Measurements from ENCODE around the gene RPL32.
"Not testable (repeated sequence)": the region's sequence is repeated elsewhere in the genome, so short reads cannot be mapped to it uniquely, and the experiment has no call there.

RPL32 gene

DNA sequence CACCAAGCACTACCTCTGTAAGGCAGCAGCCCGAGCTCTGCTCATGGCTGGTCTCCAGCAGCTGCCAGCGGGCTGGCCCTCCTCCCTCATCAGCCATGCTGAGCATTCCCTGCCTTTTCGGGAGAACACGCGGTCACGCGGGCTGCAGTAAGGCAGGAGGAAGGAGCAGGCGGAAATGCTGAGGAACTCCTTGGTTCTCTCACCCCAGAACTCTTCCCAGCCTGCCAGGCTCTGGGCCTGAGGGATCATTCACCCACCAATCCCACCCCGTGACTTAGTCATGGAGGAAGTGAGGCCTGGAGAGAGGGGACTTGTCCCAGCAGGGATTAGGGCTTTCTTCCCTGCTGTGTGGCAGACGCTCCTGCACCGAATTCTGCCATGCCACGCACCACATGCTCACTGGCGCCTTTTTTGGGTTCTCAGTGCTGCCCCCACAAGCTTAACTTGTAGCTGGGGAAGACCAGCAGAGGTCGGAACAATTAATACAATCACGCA, 42.9 kb upstream of the RPL32 start:
- TF ChIP-seq, protein P1, sequence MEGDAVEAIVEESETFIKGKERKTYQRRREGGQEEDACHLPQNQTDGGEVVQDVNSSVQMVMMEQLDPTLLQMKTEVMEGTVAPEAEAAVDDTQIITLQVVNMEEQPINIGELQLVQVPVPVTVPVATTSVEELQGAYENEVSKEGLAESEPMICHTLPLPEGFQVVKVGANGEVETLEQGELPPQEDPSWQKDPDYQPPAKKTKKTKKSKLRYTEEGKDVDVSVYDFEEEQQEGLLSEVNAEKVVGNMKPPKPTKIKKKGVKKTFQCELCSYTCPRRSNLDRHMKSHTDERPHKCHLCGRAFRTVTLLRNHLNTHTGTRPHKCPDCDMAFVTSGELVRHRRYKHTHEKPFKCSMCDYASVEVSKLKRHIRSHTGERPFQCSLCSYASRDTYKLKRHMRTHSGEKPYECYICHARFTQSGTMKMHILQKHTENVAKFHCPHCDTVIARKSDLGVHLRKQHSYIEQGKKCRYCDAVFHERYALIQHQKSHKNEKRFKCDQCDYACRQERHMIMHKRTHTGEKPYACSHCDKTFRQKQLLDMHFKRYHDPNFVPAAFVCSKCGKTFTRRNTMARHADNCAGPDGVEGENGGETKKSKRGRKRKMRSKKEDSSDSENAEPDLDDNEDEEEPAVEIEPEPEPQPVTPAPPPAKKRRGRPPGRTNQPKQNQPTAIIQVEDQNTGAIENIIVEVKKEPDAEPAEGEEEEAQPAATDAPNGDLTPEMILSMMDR (conservative IDR thresholded peaks at IDR 0.05), result no peak
- no peak overlapping the region for H3K27ac ChIP-seq

DNA sequence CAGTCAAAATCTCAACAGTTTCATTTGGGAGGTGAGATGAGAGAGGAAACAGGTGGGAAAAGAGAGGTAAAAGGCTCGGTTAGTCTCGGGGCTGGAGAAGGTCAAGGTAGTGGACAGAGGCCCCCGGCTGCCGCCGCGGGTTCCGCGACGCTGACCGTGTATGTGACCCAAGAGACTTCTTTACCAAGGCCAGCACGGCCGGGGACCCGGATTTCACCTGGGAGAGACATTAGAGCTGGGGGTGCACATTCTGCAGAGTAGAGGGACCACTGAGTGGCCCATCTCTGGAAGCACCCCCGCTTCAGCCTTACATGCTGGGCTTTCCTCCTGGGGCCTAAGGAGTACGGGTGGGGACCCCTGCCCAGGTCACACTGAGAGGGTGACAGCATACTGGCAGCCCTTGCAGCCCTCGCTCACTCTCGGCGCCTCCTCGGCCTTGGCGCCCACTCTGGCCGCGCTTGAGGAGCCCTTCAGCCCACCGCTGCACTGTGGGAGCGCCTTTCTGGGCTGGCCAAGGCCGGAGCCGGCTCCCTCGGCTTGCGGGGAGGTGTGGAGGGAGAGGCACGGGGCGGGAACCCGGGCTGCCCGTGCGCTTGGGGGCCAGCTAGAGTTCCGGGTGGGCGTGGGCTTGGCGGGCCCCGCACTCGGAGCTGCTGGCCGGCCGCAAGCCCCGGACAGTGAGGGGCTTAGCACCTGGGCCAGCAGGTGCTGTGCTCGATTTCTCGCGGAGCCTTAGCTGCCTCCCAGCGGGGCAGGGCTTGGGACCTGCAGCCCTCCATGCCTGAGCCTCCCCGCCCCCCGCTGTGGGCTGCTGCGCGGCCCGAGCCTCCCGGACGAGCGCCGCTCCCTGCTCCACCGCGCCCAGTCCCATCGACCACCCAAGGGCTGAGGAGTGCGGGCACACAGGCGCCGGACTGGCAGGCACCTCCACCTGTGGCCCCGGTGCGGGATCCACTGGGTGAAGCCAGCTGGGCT, 41.3 kb upstream of the RPL32 start:
- H3K27ac ChIP-seq, result no peak overlapping the region

DNA sequence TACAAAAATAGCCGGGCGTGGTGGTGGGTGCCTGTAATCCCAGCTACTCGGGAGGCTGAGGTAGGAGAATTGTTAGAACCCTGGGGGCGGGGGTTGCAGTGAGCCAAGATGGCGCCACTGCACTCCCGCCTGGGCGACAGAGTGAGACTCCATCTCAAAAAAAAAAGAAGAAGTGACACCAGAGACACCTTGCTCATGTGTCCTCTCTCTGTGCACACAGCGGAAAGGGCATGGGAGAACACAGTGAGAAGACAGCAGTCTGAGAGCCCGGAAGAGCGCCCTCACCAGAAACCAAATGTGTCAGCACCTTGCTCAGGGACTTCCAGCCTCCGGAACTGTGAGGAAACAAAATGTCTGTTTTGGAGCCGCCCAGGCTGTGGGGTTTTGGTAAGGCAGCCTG, 40.5 kb upstream of the RPL32 start:
- H3K27ac ChIP-seq, result not testable (repeated sequence)

More for the DNA sequence above, 41.3 kb upstream of the RPL32 start:
- TF ChIP-seq, protein P1 (conservative IDR thresholded peaks at IDR 0.05), result no peak

DNA sequence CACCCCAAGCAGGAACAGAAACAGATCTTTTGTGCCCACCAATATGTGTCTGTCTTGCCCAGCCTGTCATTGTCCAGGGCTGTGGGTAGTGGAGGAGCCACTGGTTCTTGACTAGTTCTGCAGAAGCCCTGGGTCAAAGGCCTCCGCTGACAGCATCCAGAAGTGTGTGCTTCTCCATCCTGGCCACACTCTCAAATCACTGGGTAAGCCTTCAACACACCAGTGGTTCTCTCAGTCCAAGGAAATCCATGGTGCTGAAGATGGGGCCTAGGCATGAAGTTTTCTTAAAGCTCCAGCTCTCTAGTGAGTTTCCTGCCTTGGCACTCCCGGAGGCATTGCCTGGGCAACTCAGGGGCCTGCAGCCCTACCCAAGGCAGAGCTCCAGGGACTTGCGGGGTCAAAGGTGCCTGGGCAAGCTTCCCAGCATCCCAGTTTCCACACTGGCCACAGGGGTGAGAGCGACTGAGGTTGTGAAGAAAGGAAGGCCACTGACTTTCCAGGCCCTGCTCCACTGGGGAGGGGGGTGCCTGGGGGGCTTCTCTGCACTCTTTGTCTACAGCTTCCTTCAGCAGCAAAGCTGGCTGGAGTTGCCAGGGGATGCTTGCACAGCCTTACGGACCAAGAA, 37.9 kb upstream of the RPL32 start:
- TF ChIP-seq, protein P1 (conservative IDR thresholded peaks at IDR 0.05), result no peak
- H3K27ac ChIP-seq, result peak overlapping the region; percentile 66

DNA sequence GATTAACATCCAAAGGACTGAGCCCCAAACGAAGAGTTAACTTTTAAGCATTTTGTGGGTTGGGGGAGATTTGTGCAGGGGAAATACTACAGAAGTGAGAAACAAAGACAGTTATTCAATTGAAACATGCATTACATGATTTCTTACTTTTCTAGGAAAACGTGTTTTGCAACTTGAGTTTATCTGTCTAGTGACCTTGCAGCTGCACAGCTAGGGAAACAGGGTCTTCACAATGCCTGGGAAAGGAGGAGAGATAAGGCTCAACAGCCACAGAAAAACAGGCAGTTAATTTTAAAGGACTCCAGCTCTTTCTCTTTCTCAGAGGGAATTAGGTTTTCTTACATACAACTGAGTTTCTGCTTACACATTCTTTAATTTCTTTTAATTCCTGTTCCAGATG, 37.4 kb upstream of the RPL32 start:
- H3K27ac ChIP-seq, result peak overlapping the region; percentile 66

DNA sequence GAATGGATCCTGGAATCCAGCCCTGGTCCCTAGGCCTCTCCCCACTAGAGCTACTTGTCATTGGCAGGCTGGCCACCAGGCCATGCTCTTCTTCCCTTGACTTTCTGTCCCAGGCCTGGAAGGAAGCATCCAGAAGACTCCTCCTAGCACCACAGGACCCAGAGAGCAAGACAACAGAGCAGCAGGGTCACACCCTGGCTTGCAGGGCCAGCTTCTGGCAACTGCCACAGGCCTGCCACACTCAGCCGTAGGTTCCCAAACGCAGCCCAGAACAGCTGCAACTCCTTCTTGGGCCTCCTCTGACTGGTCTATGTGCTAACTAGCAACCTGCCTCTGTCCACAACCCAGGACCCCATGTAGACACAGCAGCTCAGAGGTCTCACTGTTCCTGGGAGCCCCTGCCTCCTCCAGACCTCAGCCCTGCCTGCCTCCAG, 36.8 kb upstream of the RPL32 start:
- peak overlapping the region; percentile 66 for H3K27ac ChIP-seq
- TF ChIP-seq, protein P1 (conservative IDR thresholded peaks at IDR 0.05), result no peak

DNA sequence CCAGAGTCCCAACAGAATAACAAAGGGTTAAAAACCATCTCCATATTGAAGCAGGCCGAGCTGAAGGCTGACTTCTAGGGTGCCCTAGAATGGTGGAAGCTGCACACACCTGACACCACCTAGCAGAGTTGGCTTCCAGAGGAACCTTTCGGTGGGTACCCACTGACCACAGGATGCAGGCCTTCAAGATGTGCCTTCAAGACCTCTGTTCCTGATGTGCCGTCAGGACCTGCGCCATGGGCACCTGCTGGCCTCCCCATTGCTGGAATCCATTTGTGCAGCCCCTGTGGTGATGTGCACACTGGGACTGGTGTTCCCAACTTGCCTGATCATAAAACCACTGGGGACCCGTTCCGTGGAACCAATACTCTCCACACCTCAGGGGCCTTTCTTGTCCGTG, 35.7 kb upstream of the RPL32 start:
- H3K27ac ChIP-seq, result peak overlapping the region; percentile 66; the same call in 1 of the 2 replicates
- TF ChIP-seq, protein P1 (conservative IDR thresholded peaks at IDR 0.05), result no peak
